Calu3 (cell line): ENCODE data around the gene GLI3. TPM values are rescaled to one million over a fixed set of nuclear protein-coding genes. Genes with fewer than 3 reads are reported as not detected.

Source experiments
- BruUV-seq: library from RNA; stranded (reverse); fragments of 400-500 nt; replicated peaks from 2 replicates; lab custom pipeline; 2021; lab: Mats Ljungman, UMichigan
- CTCF ChIA-PET: fragments of 300-600 bp; sonication (Branson Sonifier 250); formaldehyde crosslinking; loops from one replicate; lab custom pipeline; 2022; ENCODE audit warnings: antibody characterized with exemption; lab: Charles Lee
- DNase-seq: peaks from one replicate; pipeline ENCODE4 v3.0.0; 2022
- H3K27ac Mint-ChIP-seq: one replicate; pipeline ENCODE4 v1.8.0; 2022; ENCODE audit warnings: mixed read lengths; ENCODE audit not compliant: unreplicated experiment
- H3K27me3 Mint-ChIP-seq: one replicate; pipeline ENCODE4 v1.8.0; 2022; ENCODE audit warnings: mixed read lengths; ENCODE audit not compliant: unreplicated experiment
- H3K36me3 Mint-ChIP-seq: one replicate; pipeline ENCODE4 v1.8.0; 2022; ENCODE audit warnings: mild to moderate bottlenecking, moderate library complexity, mixed read lengths; ENCODE audit not compliant: insufficient read depth, unreplicated experiment
- H3K4me1 Mint-ChIP-seq: one replicate; pipeline ENCODE4 v1.8.0; 2022; ENCODE audit warnings: mild to moderate bottlenecking, low read depth, mixed read lengths; ENCODE audit not compliant: unreplicated experiment
- H3K4me3 Mint-ChIP-seq: one replicate; pipeline ENCODE4 v1.8.0; 2022; ENCODE audit warnings: mild to moderate bottlenecking, low read depth, moderate library complexity, mixed read lengths; ENCODE audit not compliant: unreplicated experiment
- H3K9me3 Mint-ChIP-seq: one replicate; pipeline ENCODE4 v1.8.0; 2022; ENCODE audit warnings: low read depth, mixed read lengths; ENCODE audit not compliant: unreplicated experiment
- intact Hi-C: fragments of 100-400 bp; cut with micrococcal nuclease; formaldehyde crosslinking; loops from one replicate; pipeline ENCODE4 v1.10.0; 2022; ENCODE audit not compliant: unreplicated experiment
- total RNA-seq: library from RNA; stranded (reverse); gene quantifications from 2 replicates; pipeline ENCODE4 v1.2.3, GENCODE V29; 2022
- TF ChIP-seq, protein P1 (sequence below): fragments of 200-600 bp; IDR thresholded peaks from one replicate; pipeline ENCODE4 v1.8.0; 2022; ENCODE audit warnings: antibody characterized with exemption; ENCODE audit not compliant: unreplicated experiment

GLI3 gene
- total RNA-seq, 1 experiment from 2014 or later = not detected

DNA sequence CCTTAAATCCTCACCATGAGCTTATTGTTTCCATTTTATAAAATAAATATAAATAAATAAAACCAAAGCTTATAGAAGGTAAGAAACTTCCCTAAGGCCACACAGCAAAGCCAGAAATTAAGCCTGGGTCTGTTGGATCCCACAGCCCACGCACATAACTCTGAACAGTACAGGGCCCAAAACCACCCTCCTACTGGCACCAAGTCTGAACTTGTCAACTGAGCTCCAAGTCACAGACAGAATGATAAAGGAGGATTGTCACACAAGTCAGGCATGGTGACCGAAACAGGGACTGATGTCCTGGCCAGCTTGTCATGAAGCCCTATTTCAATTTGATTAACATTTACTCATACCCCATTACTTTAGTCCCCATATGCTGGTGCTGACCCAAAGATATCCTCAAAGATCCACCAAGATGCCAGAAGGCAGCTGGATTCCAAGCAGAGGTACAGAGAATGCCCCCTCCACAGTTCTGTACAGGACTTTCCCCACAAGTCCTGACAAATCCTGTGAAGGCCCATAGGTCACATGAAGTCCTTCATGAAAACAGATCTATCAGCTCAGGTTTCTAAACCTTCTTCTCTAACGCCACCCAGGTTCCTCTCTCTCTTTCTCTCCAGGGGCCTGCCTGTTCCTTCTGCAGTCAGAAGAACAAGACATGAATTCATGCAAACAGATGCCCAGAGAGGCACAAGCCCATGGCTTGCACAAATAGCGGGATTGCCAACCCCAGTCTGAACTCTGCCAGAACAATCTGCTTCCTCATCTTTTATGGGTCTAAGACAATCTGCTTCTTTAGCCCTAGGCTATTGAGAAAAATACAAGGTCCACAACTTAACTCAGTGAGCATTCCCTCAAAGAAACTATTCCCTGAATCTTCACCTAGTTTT is 60.9 kb downstream of the GLI3 start:
- intact Hi-C loops = no loop called here
- Mint-ChIP-seq H3K4me1 (no peaks in the 10 kb centered on the region), H3K4me3 (no peak overlapping the region), H3K27ac (no peak overlapping the region), H3K9me3 (peaks cover 8% of the 10 kb centered on the region), H3K36me3 (no peaks in the 10 kb centered on the region), H3K27me3 (peaks cover 21% of the 10 kb centered on the region)
- BruUV-seq = no TSS peak
- no peak for DNase-seq
- TF ChIP-seq, protein P1, sequence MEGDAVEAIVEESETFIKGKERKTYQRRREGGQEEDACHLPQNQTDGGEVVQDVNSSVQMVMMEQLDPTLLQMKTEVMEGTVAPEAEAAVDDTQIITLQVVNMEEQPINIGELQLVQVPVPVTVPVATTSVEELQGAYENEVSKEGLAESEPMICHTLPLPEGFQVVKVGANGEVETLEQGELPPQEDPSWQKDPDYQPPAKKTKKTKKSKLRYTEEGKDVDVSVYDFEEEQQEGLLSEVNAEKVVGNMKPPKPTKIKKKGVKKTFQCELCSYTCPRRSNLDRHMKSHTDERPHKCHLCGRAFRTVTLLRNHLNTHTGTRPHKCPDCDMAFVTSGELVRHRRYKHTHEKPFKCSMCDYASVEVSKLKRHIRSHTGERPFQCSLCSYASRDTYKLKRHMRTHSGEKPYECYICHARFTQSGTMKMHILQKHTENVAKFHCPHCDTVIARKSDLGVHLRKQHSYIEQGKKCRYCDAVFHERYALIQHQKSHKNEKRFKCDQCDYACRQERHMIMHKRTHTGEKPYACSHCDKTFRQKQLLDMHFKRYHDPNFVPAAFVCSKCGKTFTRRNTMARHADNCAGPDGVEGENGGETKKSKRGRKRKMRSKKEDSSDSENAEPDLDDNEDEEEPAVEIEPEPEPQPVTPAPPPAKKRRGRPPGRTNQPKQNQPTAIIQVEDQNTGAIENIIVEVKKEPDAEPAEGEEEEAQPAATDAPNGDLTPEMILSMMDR = no peak
- CTCF ChIA-PET = interaction anchor here (0.7 kb wide), 1 partner anchor 23 kb away, joined by 6 read pairs; no protein-coding TSS in a partner anchor

DNA sequence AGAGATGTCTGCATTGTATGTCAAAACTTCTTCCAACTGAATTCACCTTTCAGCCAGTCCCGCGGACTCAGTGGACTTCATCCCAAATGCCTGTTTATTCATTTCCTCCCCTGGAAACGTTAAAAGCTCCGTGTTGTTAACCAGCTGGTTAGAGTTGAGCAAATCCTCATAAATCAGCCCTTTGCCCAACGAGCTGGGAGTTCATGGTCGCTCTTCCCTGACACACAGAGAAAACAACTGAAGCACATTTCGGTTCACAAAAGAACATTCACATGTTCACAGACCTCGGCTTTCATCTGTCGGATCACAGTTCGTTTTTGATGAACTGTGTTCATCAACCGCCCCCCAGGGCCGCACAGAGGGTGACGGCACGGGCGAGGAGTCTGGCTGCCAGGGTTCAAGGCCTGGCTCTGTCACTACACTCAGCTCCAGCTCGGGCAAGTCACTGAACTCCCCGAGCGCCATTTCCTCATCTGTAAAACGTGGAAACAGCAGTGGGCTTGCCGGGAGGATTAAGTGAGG is 62.6 kb downstream of the GLI3 start:
- no TSS peak for BruUV-seq
- CTCF ChIA-PET = no interaction called here
- Mint-ChIP-seq H3K36me3 (no peaks in the 10 kb centered on the region), H3K4me1 (no peaks in the 10 kb centered on the region), H3K27me3 (peaks cover 21% of the 10 kb centered on the region), H3K27ac (no peak overlapping the region), H3K9me3 (peaks cover 9% of the 10 kb centered on the region), H3K4me3 (no peak overlapping the region)
- intact Hi-C loops = no loop called here
- DNase-seq = no peak
- TF ChIP-seq, protein P1 = no peak

GRCh38 chr7:42170724-42171123 is 66.3 kb downstream of the GLI3 start:
- Mint-ChIP-seq H3K27me3 (no peaks in the 10 kb centered on the region), H3K27ac (no peak overlapping the region), H3K4me1 (no peaks in the 10 kb centered on the region), H3K36me3 (no peaks in the 10 kb centered on the region), H3K4me3 (no peak overlapping the region), H3K9me3 (peaks cover 2% of the 10 kb centered on the region)
- intact Hi-C loops = no loop called here
- TF ChIP-seq, protein P1 = no peak
- no TSS peak for BruUV-seq
- CTCF ChIA-PET = interaction anchor here (0.9 kb wide), 1 partner anchor 15 kb away, joined by 3 read pairs; no protein-coding TSS in a partner anchor
- no peak for DNase-seq

- CTCF ChIA-PET = no interaction called here
- TF ChIP-seq, protein P1 = no peak
- Mint-ChIP-seq H3K36me3 (no peaks in the 10 kb centered on the region), H3K27me3 (no peaks in the 10 kb centered on the region), H3K9me3 (peaks cover 5% of the 10 kb centered on the region), H3K27ac (no peak overlapping the region), H3K4me1 (no peaks in the 10 kb centered on the region), H3K4me3 (no peak overlapping the region)
- BruUV-seq = no TSS peak
- intact Hi-C loops = no loop called here
- no peak for DNase-seq
Measured at GRCh38 chr7:42168512-42168911, 68.5 kb downstream of the GLI3 start.
